ENCODE measurements around the gene PIK3C2G. TPM values are rescaled to one million over a fixed set of nuclear protein-coding genes. Genes with fewer than 3 reads are reported as not detected.

PIK3C2G gene
- total and polyA plus RNA-seq, 10 of the 15 experiments (the other 5 are each of a cell fraction or from before 2014, with no cell fraction given) = not detected

GRCh38 chr12:18486036-18486435 is 224.7 kb downstream of the PIK3C2G start:
- BruUV-seq (replicated peaks) = no TSS peak
- Histone ChIP-seq H3K4me2 (ENCODE audit: control insufficient read depth, insufficient read depth) (no peak overlapping the region), H3K79me2 (ENCODE audit: control insufficient read depth, insufficient read depth, low read length) (no peaks in the 10 kb centered on the region), H3K4me1 (ENCODE audit: control insufficient read depth, insufficient read depth, low read length) (no peaks in the 10 kb centered on the region), H3K36me3 (ENCODE audit: control insufficient read depth in 2 of 2, insufficient read depth in 2 of 2, low read length in 1 of 2) (no peaks in the 10 kb centered on the region), H3K9me3 (replicated peaks; ENCODE audit: control insufficient read depth, insufficient read depth, low read length) (no peaks in the 10 kb centered on the region), H3K4me3 (no peak overlapping the region), H3K27ac (ENCODE audit: control insufficient read depth, insufficient read depth) (no peak overlapping the region), H2AFZ (ENCODE audit: control insufficient read depth, low read depth, low read length) (no peak overlapping the region), H3K9ac (ENCODE audit: control insufficient read depth, insufficient read depth, low read length) (no peak overlapping the region), H4K20me1 (ENCODE audit: control insufficient read depth, insufficient read depth) (no peaks in the 10 kb centered on the region), H3K27me3 (replicated peaks in 1 of 2; ENCODE audit: control insufficient read depth in 2 of 2, insufficient read depth in 2 of 2, low read length in 1 of 2) (no peaks in the 10 kb centered on the region)
- RAD21 ChIA-PET (ENCODE audit: unreplicated experiment) = no interaction called here
- 15% methylated on average over 2 of the region's 2 CpGs for WGBS (ENCODE audit: insufficient coverage, insufficient replicate concordance, low lambda C conversion rate, missing lambda C conversion rate)
- intact Hi-C loops (cut with micrococcal nuclease; ENCODE audit: unreplicated experiment) (no loop called here), in situ Hi-C loops (cut with MboI) (no loop called here)
- DNase-seq (ENCODE audit: low read depth, low spot score) = no peak
- POLR2A ChIA-PET = no interaction called here
- SMC1A ChIA-PET (ENCODE audit: uncharacterized antibody, unreplicated experiment) = no interaction called here
- TF ChIP-seq, protein P1, sequence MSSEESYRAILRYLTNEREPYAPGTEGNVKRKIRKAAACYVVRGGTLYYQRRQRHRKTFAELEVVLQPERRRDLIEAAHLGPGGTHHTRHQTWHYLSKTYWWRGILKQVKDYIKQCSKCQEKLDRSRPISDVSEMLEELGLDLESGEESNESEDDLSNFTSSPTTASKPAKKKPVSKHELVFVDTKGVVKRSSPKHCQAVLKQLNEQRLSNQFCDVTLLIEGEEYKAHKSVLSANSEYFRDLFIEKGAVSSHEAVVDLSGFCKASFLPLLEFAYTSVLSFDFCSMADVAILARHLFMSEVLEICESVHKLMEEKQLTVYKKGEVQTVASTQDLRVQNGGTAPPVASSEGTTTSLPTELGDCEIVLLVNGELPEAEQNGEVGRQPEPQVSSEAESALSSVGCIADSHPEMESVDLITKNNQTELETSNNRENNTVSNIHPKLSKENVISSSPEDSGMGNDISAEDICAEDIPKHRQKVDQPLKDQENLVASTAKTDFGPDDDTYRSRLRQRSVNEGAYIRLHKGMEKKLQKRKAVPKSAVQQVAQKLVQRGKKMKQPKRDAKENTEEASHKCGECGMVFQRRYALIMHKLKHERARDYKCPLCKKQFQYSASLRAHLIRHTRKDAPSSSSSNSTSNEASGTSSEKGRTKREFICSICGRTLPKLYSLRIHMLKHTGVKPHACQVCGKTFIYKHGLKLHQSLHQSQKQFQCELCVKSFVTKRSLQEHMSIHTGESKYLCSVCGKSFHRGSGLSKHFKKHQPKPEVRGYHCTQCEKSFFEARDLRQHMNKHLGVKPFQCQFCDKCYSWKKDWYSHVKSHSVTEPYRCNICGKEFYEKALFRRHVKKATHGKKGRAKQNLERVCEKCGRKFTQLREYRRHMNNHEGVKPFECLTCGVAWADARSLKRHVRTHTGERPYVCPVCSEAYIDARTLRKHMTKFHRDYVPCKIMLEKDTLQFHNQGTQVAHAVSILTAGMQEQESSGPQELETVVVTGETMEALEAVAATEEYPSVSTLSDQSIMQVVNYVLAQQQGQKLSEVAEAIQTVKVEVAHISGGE (CRISPR knock-in tag; IDR thresholded peaks at IDR 0.05) = no peak
- TF ChIP-seq NBN (IDR thresholded peaks at IDR 0.05) = no peak
- TF ChIP-seq USF2 (IDR thresholded peaks at IDR 0.05; ENCODE audit: borderline replicate concordance, low read depth, low read length) = no peak
- TF ChIP-seq ZBED1 (IDR thresholded peaks at IDR 0.05; ENCODE audit: borderline replicate concordance) = no peak
- TF ChIP-seq E2F8 (IDR thresholded peaks at IDR 0.05; ENCODE audit: low read depth, partially characterized antibody) = no peak
- TF ChIP-seq TCF12 (IDR thresholded peaks at IDR 0.05; ENCODE audit: low read depth, low read length) = no peak
- TF ChIP-seq POU2F2 (IDR thresholded peaks at IDR 0.05; ENCODE audit: borderline replicate concordance, low read depth, low read length) = no peak
- TF ChIP-seq GATAD2B (conservative IDR thresholded peaks at IDR 0.05; ENCODE audit: low read depth) = no peak
- TF ChIP-seq, protein P2, sequence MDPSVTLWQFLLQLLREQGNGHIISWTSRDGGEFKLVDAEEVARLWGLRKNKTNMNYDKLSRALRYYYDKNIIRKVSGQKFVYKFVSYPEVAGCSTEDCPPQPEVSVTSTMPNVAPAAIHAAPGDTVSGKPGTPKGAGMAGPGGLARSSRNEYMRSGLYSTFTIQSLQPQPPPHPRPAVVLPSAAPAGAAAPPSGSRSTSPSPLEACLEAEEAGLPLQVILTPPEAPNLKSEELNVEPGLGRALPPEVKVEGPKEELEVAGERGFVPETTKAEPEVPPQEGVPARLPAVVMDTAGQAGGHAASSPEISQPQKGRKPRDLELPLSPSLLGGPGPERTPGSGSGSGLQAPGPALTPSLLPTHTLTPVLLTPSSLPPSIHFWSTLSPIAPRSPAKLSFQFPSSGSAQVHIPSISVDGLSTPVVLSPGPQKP (IDR thresholded peaks at IDR 0.05; ENCODE audit: low read depth, low read length) = no peak
- no peak for TF ChIP-seq MYC (IDR thresholded peaks at IDR 0.05; ENCODE audit: insufficient read depth, insufficient read length, insufficient replicate concordance, low read length, severe bottlenecking)
- no peak for TF ChIP-seq CREB1 (IDR thresholded peaks at IDR 0.05; ENCODE audit: low read depth)
- no peak for TF ChIP-seq ZNF24 (IDR thresholded peaks at IDR 0.05)
- TF ChIP-seq, protein P3, sequence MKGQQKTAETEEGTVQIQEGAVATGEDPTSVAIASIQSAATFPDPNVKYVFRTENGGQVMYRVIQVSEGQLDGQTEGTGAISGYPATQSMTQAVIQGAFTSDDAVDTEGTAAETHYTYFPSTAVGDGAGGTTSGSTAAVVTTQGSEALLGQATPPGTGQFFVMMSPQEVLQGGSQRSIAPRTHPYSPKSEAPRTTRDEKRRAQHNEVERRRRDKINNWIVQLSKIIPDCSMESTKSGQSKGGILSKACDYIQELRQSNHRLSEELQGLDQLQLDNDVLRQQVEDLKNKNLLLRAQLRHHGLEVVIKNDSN (IDR thresholded peaks at IDR 0.05; ENCODE audit: borderline replicate concordance, extremely low read length, insufficient read depth, low read depth, low read length) = no peak
- no peak for TF ChIP-seq ESRRA (IDR thresholded peaks at IDR 0.05; ENCODE audit: low read length)
- TF ChIP-seq DPF2 (IDR thresholded peaks at IDR 0.05) = no peak
- no peak for TF ChIP-seq NFIC (IDR thresholded peaks at IDR 0.05; ENCODE audit: low read depth, low read length)
- no peak for TF ChIP-seq JUND (IDR thresholded peaks at IDR 0.05; ENCODE audit: low read depth, low read length)
- no peak for FAIRE-seq
- ATAC-seq = no peak
- CTCF ChIA-PET = no interaction called here

Measured in GM12878 (cell line).